Gastrocnemius medialis (tissue), 4 donors: ENCODE measurements around the gene WDR86. TPM values are rescaled to one million over a fixed set of nuclear protein-coding genes. Genes with fewer than 3 reads are reported as not detected.

Experiments used
- ATAC-seq, 2 donors: fragments of 150-250 bp; one replicate each; pipeline ENCODE4 v1.9.1; 2016
- DNase-seq, 2 donors: peaks; one replicate each; pipeline ENCODE4 v3.0.0-alpha.2; 2019
- H3K27ac ChIP-seq, 4 donors: fragments of 200-600 bp; sonication (generic); 1 replicate in 1 of 4; 2 replicates in 3 of 4; pipeline ENCODE4 v1.5.1; 2016 to 2018; ENCODE audit warnings: mild to moderate bottlenecking in 2 of 4, moderate library complexity in 1 of 4
- H3K27me3 ChIP-seq, 3 donors: fragments of 200-600 bp; sonication (generic) in 2 of 3; 1 replicate in 1 of 3; 2 replicates in 2 of 3; pipeline versions ENCODE4 v1.5.1 to v1.6.0; 2016 to 2019; ENCODE audit warnings: mild to moderate bottlenecking in 1 of 3, moderate library complexity in 1 of 3
- H3K36me3 ChIP-seq, 2 donors: fragments of 200-600 bp; sonication (generic) in 1 of 2; one replicate each; pipeline ENCODE4 v1.5.1; 2017 to 2018
- H3K4me1 ChIP-seq, 2 donors: fragments of 200-600 bp; sonication (generic) in 1 of 2; one replicate each; pipeline ENCODE4 v1.5.1; 2016 to 2017; ENCODE audit warnings: mild to moderate bottlenecking in 2 of 2
- H3K4me3 ChIP-seq, 4 donors: fragments of 200-600 bp; sonication (generic) in 3 of 4; 1 replicate in 1 of 4; 2 replicates in 3 of 4; pipeline ENCODE4 v1.5.1; 2016 to 2019; ENCODE audit warnings: mild to moderate bottlenecking in 2 of 4
- H3K9me3 ChIP-seq, 3 donors: fragments of 200-600 bp; sonication (generic) in 2 of 3; 1 replicate in 1 of 3; 2 replicates in 2 of 3; pipeline ENCODE4 v1.5.1; 2016 to 2019
- CTCF ChIP-seq, 5 experiments: fragments of 450-650 bp in 3 of 5; fragments of 200-600 bp in 2 of 5; sonication (generic) in 2 of 5; IDR thresholded peaks in 4 of 5; conservative IDR thresholded peaks in 1 of 5; 1 replicate in 4 of 5; 2 replicates in 1 of 5; pipeline ENCODE4 v1.5.1; 2016 to 2019; ENCODE audit warnings: antibody characterized with exemption in 5 of 5, mild to moderate bottlenecking in 3 of 5, moderate library complexity in 3 of 5
- POLR2A ChIP-seq, 2 donors: fragments of 450-650 bp; IDR thresholded peaks; one replicate each; pipeline ENCODE4 v1.6.1; 2017; ENCODE audit warnings: antibody characterized with exemption in 2 of 2, mild to moderate bottlenecking in 2 of 2, moderate library complexity in 2 of 2
- in situ Hi-C, 4 donors: fragments of 200-750 bp; cut with MboI; loops; one replicate each; pipeline versions ENCODE4 v1.15.0 to v1.8.0; 2017; ENCODE audit warnings: low sequenced_read_pairs in 4 of 4
- intact Hi-C: fragments of 100-400 bp; cut with DNase I; formaldehyde crosslinking; loops from one replicate; pipeline ENCODE4 v1.15.1; 2023; ENCODE audit warnings: low total_unique reads
- total RNA-seq, 4 donors: library from RNA; depleted of rRNA; stranded (reverse); fragments of >200 nt; gene quantifications; one replicate each; pipeline versions ENCODE4 v1.1.0 to v1.2.3, GENCODE V29; 2016

Gene WDR86
- total RNA-seq, 4 donors from 2014 or later: 0.13 to 0.31 TPM; not detected in 2

GRCh38 chr7:151342102-151342646 is 67.7 kb downstream of the WDR86 start:
- peak overlapping the region; percentile 72 to 77 (median 74) for H3K4me3 ChIP-seq
- H3K27me3 ChIP-seq: no peaks in the 10 kb centered on the region
- no peak for DNase-seq
- peak overlapping the region; percentile 73 to 90 (median 86) for H3K27ac ChIP-seq
- peaks cover 0 to 20% of the 10 kb centered on the region in 2 donors for H3K36me3 ChIP-seq
- in situ Hi-C loops (no loop called here), intact Hi-C loops (loop anchor here (5.0 kb wide), 3 partner anchors 90 to 180 kb away; partner anchors contain the start of gene ABCF2)
- ATAC-seq: no peak
- H3K4me1 ChIP-seq: peaks cover 12 to 20% of the 10 kb centered on the region in 2 donors
- no peaks in the 10 kb centered on the region for H3K9me3 ChIP-seq
- no peak for TF ChIP-seq POLR2A (IDR thresholded peaks at IDR 0.05)
- no peak for TF ChIP-seq CTCF (IDR thresholded peaks at IDR 0.05 in 4 of 5, conservative IDR thresholded peaks at IDR 0.05 in 1 of 5)

- Histone ChIP-seq H3K27me3 (no peaks in the 10 kb centered on the region), H3K36me3 (peaks cover 0 to 15% of the 10 kb centered on the region in 2 donors), H3K27ac (peak within 1 kb of the TSS; percentile 73 to 90 (median 86)), H3K4me3 (peak within 1 kb of the TSS; percentile 72 to 77 (median 74)), H3K9me3 (no peaks in the 10 kb centered on the region), H3K4me1 (peaks cover 9 to 20% of the 10 kb centered on the region in 2 donors)
- ATAC-seq (peak; percentile 96 to 97), DNase-seq (peak; percentile 88 to 89)
- TF ChIP-seq POLR2A (IDR thresholded peaks at IDR 0.05) (peak; percentile 88 to 93), CTCF (IDR thresholded peaks at IDR 0.05 in 4 of 5, conservative IDR thresholded peaks at IDR 0.05 in 1 of 5) (no peak)
- intact Hi-C loops (loop anchor here (1.0 to 5.0 kb wide), 4 partner anchors 89 to 313 kb away; partner anchors contain the start of genes ABCB8 and ABCF2), in situ Hi-C loops (no loop called here)
Observed at GRCh38 chr7:151341357-151342101, 68.3 kb downstream of the WDR86 start, which contains the start of gene NUB1. Gene NUB1, plus strand, starts transcription at chr7:151341812. Its CDS starts 3,538 bp downstream, at chr7:151345350.

DNA sequence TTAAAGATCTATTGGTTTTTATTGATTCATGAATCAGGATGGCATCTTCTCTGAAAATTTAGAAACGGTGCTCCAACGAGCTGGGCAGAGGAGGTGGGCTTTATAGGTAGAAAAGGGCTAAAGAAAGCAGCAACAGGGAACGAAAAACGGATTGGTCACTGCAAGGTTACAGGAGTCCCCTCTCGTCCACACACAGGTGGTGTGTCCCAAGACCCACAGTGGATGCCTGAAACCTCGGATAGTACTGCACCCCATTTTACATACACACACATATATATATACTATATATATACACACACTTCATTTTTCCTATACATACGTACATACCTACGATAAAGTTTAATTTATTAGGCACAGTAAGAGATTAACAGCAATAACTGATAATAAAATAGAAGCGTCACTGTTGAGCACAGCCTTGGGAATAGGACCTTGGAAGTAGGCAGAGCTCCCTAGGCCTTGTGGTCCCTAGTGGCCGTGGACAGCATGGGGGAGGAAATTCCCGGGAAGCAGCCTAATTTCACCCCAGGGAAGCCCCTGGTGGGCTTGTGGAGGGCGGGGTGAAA is 69.0 kb downstream of the WDR86 start:
- Histone ChIP-seq H3K36me3 (peaks cover 0 to 8% of the 10 kb centered on the region in 2 donors), H3K9me3 (no peaks in the 10 kb centered on the region), H3K4me1 (peaks cover 8 to 20% of the 10 kb centered on the region in 2 donors), H3K27ac (peak overlapping the region; percentile 57 to 90 (median 86)), H3K4me3 (peak overlapping the region; percentile 43 to 76 (median 72)), H3K27me3 (no peaks in the 10 kb centered on the region)
- intact Hi-C loops: loop anchor here (1.0 to 5.0 kb wide), 4 partner anchors 89 to 313 kb away; partner anchors contain the start of genes ABCB8 and ABCF2
- ATAC-seq (no peak), DNase-seq (no peak)
- no peak for TF ChIP-seq CTCF (IDR thresholded peaks at IDR 0.05 in 4 of 5, conservative IDR thresholded peaks at IDR 0.05 in 1 of 5)
- no peak for TF ChIP-seq POLR2A (IDR thresholded peaks at IDR 0.05)
- in situ Hi-C loops: no loop called here

GRCh38 chr7:151339651-151340382 is 70.0 kb downstream of the WDR86 start:
- Histone ChIP-seq H3K4me3 (no peak overlapping the region), H3K36me3 (no peaks in the 10 kb centered on the region), H3K9me3 (no peaks in the 10 kb centered on the region), H3K27ac (no peak overlapping the region), H3K4me1 (peaks cover 8 to 20% of the 10 kb centered on the region in 2 donors), H3K27me3 (no peaks in the 10 kb centered on the region)
- ATAC-seq: no peak
- no peak for TF ChIP-seq POLR2A (IDR thresholded peaks at IDR 0.05)
- TF ChIP-seq CTCF (IDR thresholded peaks at IDR 0.05 in 4 of 5, conservative IDR thresholded peaks at IDR 0.05 in 1 of 5): no peak
- intact Hi-C loops: loop anchor here (5.0 kb wide), 3 partner anchors 88 to 182 kb away; partner anchors contain the start of gene ABCF2
- in situ Hi-C loops: no loop called here
- DNase-seq: no peak
